Ovary (tissue), 9 donors: ENCODE results near the gene CRIM1. TPM values are rescaled to one million over a fixed set of nuclear protein-coding genes. Genes with fewer than 3 reads are reported as not detected.

Experiments used
- DNase-seq, 5 donors: peaks; one replicate each; pipeline ENCODE4 v3.0.0-alpha.2; 2019 to 2020
- H3K27ac ChIP-seq, 2 donors: fragments of 200-600 bp; one replicate each; pipeline versions ENCODE4 v1.5.1 to v1.8.0; 2019 to 2022
- H3K27me3 ChIP-seq: fragments of 200-600 bp; one replicate; pipeline ENCODE4 v1.8.0; 2022
- H3K36me3 ChIP-seq: fragments of 200-600 bp; sonication (generic); one replicate; pipeline ENCODE4 v1.5.1; 2019
- H3K4me1 ChIP-seq: one replicate; pipeline ENCODE4 v1.8.1; 2013; ENCODE audit warnings: mild to moderate bottlenecking, moderate library complexity; ENCODE audit not compliant: insufficient read depth
- H3K4me3 ChIP-seq: fragments of 200-600 bp; sonication (generic); one replicate; pipeline ENCODE4 v1.5.1; 2017
- H3K9me3 ChIP-seq, 2 donors: fragments of 200-600 bp in 1 of 2; sonication (generic) in 1 of 2; one replicate each; pipeline versions ENCODE4 v1.5.1 to v1.8.1; 2013 to 2019; ENCODE audit warnings: mild to moderate bottlenecking in 1 of 2, moderate library complexity in 1 of 2
- EP300 ChIP-seq: sonication (generic); formaldehyde crosslinking; IDR thresholded peaks from one replicate; pipeline ENCODE4 v1.6.1; 2017; ENCODE audit warnings: antibody characterized with exemption
- POLR2A ChIP-seq: fragments of 450-650 bp; IDR thresholded peaks from one replicate; pipeline ENCODE4 v1.6.1; 2017; ENCODE audit warnings: antibody characterized with exemption, mild to moderate bottlenecking, moderate library complexity
- WGBS, 3 donors: extraction: QIAGEN DNeasy Blood & Tissue Kit in 1 of 3; methylation state at CpG; one replicate each; pipeline versions ENCODE4 v1.1.5 to v1.1.7; 2013 to 2017; 5-methylcytosine and 5-hydroxymethylcytosine counted together
- intact Hi-C, 4 donors: fragments of 100-400 bp; cut with DNase I; formaldehyde crosslinking; loops; one replicate each; pipeline versions ENCODE4 v1.11.0 to v1.15.1; 2022 to 2023
- polyA plus RNA-seq, 2 donors: library from polyadenylated mRNA; stranded (reverse); fragments of 200-250 nt in 1 of 2; fragments of 350-450 nt in 1 of 2; fragmentation: Illumina TruSeq in 1 of 2; extraction: RNeasy Lipid Tissue Mini Kit (QIAGEN cat#74804) in 1 of 2; gene quantifications; one replicate each; pipeline ENCODE4 v1.2.3, GENCODE V29; 2013 to 2014
- total RNA-seq, 7 donors: library from RNA; depleted of rRNA in 2 of 7; stranded (reverse); fragments of >200 nt in 2 of 7; fragmentation: NEBNext Ultra II Directional in 3 of 7; extraction: Animal tissue kit (Norgen Biotek cat#: 25700) in 3 of 7; gene quantifications; one replicate each; pipeline versions ENCODE4 v1.1.0 to v1.2.4, GENCODE V29; 2016 to 2023
- TF ChIP-seq, protein P1 (sequence below), 3 donors: fragments of 450-650 bp in 2 of 3; fragments of 200-600 bp in 1 of 3; IDR thresholded peaks; one replicate each; pipeline versions ENCODE4 v1.5.1 to v1.8.0; 2016 to 2022; ENCODE audit warnings: antibody characterized with exemption in 3 of 3, mild to moderate bottlenecking in 1 of 3
- donor health status: DM: no; HTN: no; CAD: no; lungs with moderate emphysema.
- donor health status: DM: no; HTN: no; CAD: no.
- donor health status: Bipolar disorder and iron deficiency.
- donor health status: DM: yes; HTN: yes; CAD: no.
- donor health status: DM: no; HTN: no; CAD: no.
- donor health status: DM: yes; HTN: yes; CAD: no.

Gene CRIM1
- total and polyA plus RNA-seq, 9 donors: 38.4 to 134 (median 65.0) TPM

DNA sequence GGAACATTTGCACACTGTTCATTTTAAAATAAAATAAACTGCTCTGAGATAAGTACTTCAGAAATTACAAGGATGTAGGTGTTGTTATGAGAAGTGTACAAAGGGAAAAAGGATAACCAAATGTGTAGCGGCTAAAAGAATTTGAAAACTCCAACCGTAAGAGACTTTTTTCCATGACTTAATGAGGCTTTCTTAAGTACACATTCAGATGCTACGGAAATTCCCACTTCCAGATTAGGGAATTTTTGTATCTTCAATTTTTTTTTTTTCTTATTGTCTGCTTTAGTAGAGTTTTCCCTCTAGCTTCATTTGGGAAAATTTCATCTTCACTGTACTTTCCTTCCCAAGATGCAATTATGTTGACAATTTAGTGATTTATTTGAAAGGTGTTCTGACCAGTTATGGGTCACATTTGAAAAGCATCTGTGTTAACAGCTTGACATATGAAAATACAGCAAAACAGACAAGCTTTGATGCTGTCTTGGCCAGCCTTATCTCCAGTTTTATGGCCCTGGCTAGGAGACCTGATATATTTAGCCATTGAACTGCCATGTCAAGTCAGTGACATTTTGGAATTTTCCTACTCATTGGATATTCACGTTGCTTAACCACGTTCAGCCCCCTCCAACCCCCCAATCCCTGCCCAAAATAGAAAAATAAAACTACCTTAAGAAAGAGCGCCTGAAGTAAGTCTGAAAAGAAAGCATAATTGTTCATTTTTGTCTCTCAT lies 136.8 kb downstream of the CRIM1 start:
- WGBS, 3 donors: 29 to 31% (median 30%) methylated on average over 6 of the region's 6 CpGs
- Histone ChIP-seq H3K4me1 (peaks cover 2% of the 10 kb centered on the region), H3K36me3 (no peaks in the 10 kb centered on the region), H3K27ac (no peak overlapping the region), H3K27me3 (no peaks in the 10 kb centered on the region), H3K4me3 (no peak overlapping the region), H3K9me3 (no peaks in the 10 kb centered on the region)
- DNase-seq: no peak
- TF ChIP-seq, protein P1, sequence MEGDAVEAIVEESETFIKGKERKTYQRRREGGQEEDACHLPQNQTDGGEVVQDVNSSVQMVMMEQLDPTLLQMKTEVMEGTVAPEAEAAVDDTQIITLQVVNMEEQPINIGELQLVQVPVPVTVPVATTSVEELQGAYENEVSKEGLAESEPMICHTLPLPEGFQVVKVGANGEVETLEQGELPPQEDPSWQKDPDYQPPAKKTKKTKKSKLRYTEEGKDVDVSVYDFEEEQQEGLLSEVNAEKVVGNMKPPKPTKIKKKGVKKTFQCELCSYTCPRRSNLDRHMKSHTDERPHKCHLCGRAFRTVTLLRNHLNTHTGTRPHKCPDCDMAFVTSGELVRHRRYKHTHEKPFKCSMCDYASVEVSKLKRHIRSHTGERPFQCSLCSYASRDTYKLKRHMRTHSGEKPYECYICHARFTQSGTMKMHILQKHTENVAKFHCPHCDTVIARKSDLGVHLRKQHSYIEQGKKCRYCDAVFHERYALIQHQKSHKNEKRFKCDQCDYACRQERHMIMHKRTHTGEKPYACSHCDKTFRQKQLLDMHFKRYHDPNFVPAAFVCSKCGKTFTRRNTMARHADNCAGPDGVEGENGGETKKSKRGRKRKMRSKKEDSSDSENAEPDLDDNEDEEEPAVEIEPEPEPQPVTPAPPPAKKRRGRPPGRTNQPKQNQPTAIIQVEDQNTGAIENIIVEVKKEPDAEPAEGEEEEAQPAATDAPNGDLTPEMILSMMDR (IDR thresholded peaks at IDR 0.05): no peak
- TF ChIP-seq POLR2A (no peak), EP300 (no peak)
- intact Hi-C loops: loop anchor here in 1 of 4 donors (10.0 kb wide), 1 partner anchor 128 kb away; no protein-coding TSS in a partner anchor

DNA sequence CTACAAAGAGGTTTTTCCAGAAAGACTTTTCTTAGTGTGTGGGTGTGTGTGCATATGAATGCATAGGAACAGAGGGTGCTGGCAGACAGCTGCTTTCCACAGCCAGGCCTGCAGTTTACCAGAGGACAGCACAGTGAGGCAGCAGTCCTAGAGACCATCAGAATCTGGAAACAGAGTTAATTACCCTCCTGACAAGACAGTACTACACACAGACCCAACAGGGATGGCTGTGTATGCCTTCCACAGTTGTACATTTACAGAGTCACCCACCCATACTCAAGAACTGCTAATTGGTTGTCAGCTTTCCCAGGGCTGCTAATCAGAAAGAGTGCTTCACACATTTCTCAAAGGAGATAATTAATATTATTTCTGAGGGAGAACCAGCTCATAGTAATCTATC lies 137.7 kb downstream of the CRIM1 start:
- Histone ChIP-seq H3K27me3 (no peaks in the 10 kb centered on the region), H3K4me3 (no peak overlapping the region), H3K4me1 (peaks cover 2% of the 10 kb centered on the region), H3K9me3 (no peaks in the 10 kb centered on the region), H3K36me3 (no peaks in the 10 kb centered on the region), H3K27ac (no peak overlapping the region)
- TF ChIP-seq EP300 (no peak), POLR2A (no peak)
- TF ChIP-seq, protein P1 (IDR thresholded peaks at IDR 0.05): no peak
- DNase-seq: no peak
- intact Hi-C loops: loop anchor here in 1 of 4 donors (10.0 kb wide), 1 partner anchor 129 kb away; no protein-coding TSS in a partner anchor

- WGBS, 3 donors: 85 to 86% (median 86%) methylated on average over 3 of the region's 3 CpGs
- intact Hi-C loops: loop anchor here in 2 of 4 donors (2.0 to 10.0 kb wide), 2 partner anchors 61 to 133 kb away; no protein-coding TSS in a partner anchor
- no peak for DNase-seq
- Histone ChIP-seq H3K36me3 (no peaks in the 10 kb centered on the region), H3K27me3 (no peaks in the 10 kb centered on the region), H3K4me1 (no peaks in the 10 kb centered on the region), H3K27ac (no peak overlapping the region), H3K9me3 (no peaks in the 10 kb centered on the region), H3K4me3 (no peak overlapping the region)
- TF ChIP-seq, protein P1 (IDR thresholded peaks at IDR 0.05): no peak
- no peak for TF ChIP-seq EP300
- no peak for TF ChIP-seq POLR2A
Measured at GRCh38 chr2:36497570-36498163, 142.1 kb downstream of the CRIM1 start.

DNA sequence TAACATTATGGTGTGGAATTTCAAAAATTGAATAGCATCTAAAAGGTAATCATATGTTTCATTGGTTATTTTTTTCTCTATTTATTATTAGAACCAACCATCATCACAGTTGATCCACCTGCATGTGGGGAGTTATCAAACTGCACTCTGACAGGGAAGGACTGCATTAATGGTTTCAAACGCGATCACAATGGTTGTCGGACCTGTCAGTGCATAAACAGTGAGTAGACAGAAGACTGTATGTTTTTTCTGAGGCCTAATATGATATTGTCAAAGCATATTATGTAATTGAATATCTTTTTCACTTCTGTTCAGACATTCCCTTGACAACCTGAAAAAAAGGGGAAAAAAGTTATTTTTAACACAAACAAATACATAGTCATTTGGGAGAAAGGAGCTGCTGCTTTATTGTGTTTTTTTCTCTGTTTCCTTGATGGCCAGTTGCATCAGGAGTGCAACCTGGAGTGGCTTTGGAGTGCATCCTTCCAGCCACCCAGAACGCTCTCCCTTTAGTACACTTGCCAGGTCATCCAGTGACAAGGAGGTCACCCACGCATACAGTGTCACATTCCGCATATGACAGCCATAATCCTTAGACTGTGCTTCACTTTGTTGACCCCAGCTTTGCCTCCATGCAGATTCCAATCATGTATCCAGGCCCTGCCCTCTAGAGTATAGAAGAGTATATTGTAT lies 143.7 kb downstream of the CRIM1 start:
- Histone ChIP-seq H3K4me3 (no peak overlapping the region), H3K36me3 (no peaks in the 10 kb centered on the region), H3K27ac (no peak overlapping the region), H3K9me3 (no peaks in the 10 kb centered on the region), H3K27me3 (no peaks in the 10 kb centered on the region), H3K4me1 (no peaks in the 10 kb centered on the region)
- DNase-seq: no peak
- intact Hi-C loops: loop anchor here in 1 of 4 donors (10.0 kb wide), 1 partner anchor 134 kb away; no protein-coding TSS in a partner anchor
- 92 to 97% (median 96%) methylated on average over 6 of the region's 6 CpGs for WGBS, 3 donors
- no peak for TF ChIP-seq EP300
- no peak for TF ChIP-seq POLR2A
- TF ChIP-seq, protein P1 (IDR thresholded peaks at IDR 0.05): no peak
